H1 (cell line): ENCODE results near the gene NFIA. TPM values are rescaled to one million over a fixed set of nuclear protein-coding genes. Genes with fewer than 3 reads are reported as not detected.

Experiments
- CTCF ChIA-PET: fragments of 300-600 bp; sonication (Branson Sonifier 250); formaldehyde crosslinking; loops from one replicate; lab custom pipeline; 2021; ENCODE audit not compliant: partially characterized antibody; lab: Charles Lee
- POLR2A ChIA-PET: fragments of 300-600 bp; sonication (Branson Sonifier 250); formaldehyde crosslinking; loops from one replicate; lab custom pipeline; 2021; ENCODE audit warnings: inconsistent platforms; ENCODE audit not compliant: partially characterized antibody; lab: Charles Lee
- DNase-seq, 2 experiments: peaks; one replicate each; pipeline versions ENCODE4 v3.0.0 to v3.0.0-alpha.2; 2010 to 2022; ENCODE audit warnings: low spot score in 2 of 2, low read depth in 1 of 2, mixed read lengths in 1 of 2
- FAIRE-seq: peaks from 2 replicates; lab custom pipeline; 2011; peaks lifted over from hg19 to GRCh38; lab: Jason Lieb, UNC
- H2AFZ ChIP-seq: 2 replicates; pipeline ENCODE4 v1.8.1; 2012; ENCODE audit warnings: low read length, inconsistent platforms
- H2AK5ac ChIP-seq: 2 replicates; pipeline ENCODE4 v1.6.1; 2013; ENCODE audit warnings: low read depth, low read length
- H2BK120ac ChIP-seq: replicated peaks from 2 replicates; pipeline ENCODE3; 2013; ENCODE audit warnings: low read depth, low read length, inconsistent platforms
- H2BK12ac ChIP-seq: 2 replicates; pipeline ENCODE4 v1.6.1; 2013; ENCODE audit warnings: low read depth, low read length
- H2BK15ac ChIP-seq: 2 replicates; pipeline ENCODE4 v1.6.1; 2013; ENCODE audit warnings: low read length
- H2BK20ac ChIP-seq: 2 replicates; pipeline ENCODE4 v1.6.1; 2013; ENCODE audit warnings: low read length
- H2BK5ac ChIP-seq: 2 replicates; pipeline ENCODE4 v1.6.1; 2013; ENCODE audit warnings: low read depth, low read length
- H3K14ac ChIP-seq: 2 replicates; pipeline ENCODE4 v1.6.1; 2013; ENCODE audit warnings: inconsistent platforms; ENCODE audit not compliant: insufficient read length
- H3K18ac ChIP-seq: 2 replicates; pipeline ENCODE4 v1.6.1; 2013; ENCODE audit warnings: low read length; ENCODE audit errors: extremely low read depth
- H3K23ac ChIP-seq: 2 replicates; pipeline ENCODE4 v1.6.1; 2013; ENCODE audit warnings: inconsistent platforms; ENCODE audit not compliant: insufficient read length
- H3K23me2 ChIP-seq: 2 replicates; pipeline ENCODE4 v1.6.1; 2013; ENCODE audit warnings: low read depth, low read length
- H3K27ac ChIP-seq: 2 replicates; pipeline ENCODE4 v1.6.1; 2011; ENCODE audit warnings: low read depth, low read length, inconsistent platforms
- H3K27me3 ChIP-seq, 4 experiments: replicated peaks in 1 of 4; 1 replicate in 1 of 4; 2 replicates in 3 of 4; pipeline versions ENCODE4 v1.6.1 to v1.8.1; 2011 to 2013; ENCODE audit warnings: low read length in 3 of 4, mild to moderate bottlenecking in 3 of 4, inconsistent platforms in 2 of 4, mixed read lengths in 2 of 4, moderate library complexity in 1 of 4; ENCODE audit not compliant: control insufficient read depth in 3 of 4, insufficient read depth in 3 of 4; ENCODE audit errors: extremely low read depth in 1 of 4
- H3K36me3 ChIP-seq, 4 experiments: 2 replicates each; pipeline versions ENCODE4 v1.6.1 to v1.8.1; 2011 to 2013; ENCODE audit warnings: mild to moderate bottlenecking in 4 of 4, low read length in 3 of 4, moderate library complexity in 2 of 4, control low read depth in 1 of 4, inconsistent platforms in 1 of 4; ENCODE audit not compliant: insufficient read depth in 4 of 4, control insufficient read depth in 2 of 4
- H3K4ac ChIP-seq: replicated peaks from 2 replicates; pipeline ENCODE3; 2013; ENCODE audit warnings: low read length, low read depth, mixed read lengths, inconsistent platforms; ENCODE audit not compliant: insufficient read length
- H3K4me1 ChIP-seq, 4 experiments: replicated peaks in 1 of 4; 1 replicate in 1 of 4; 2 replicates in 3 of 4; pipeline versions ENCODE4 v1.6.1 to v1.8.1; 2011 to 2013; ENCODE audit warnings: low read length in 3 of 4, inconsistent platforms in 2 of 4, mixed read lengths in 1 of 4; ENCODE audit not compliant: insufficient read depth in 4 of 4, control insufficient read depth in 3 of 4
- H3K4me2 ChIP-seq, 2 experiments: 2 replicates each; pipeline versions ENCODE4 v1.6.1 to v1.8.1; 2011 to 2013; ENCODE audit warnings: low read depth in 2 of 2, low read length in 2 of 2, control low read depth in 1 of 2, inconsistent platforms in 1 of 2, mild to moderate bottlenecking in 1 of 2; ENCODE audit not compliant: insufficient read depth in 1 of 2
- H3K4me3 ChIP-seq, 4 experiments: fragments of 200-600, 300-600 bp in 1 of 4; sonication (generic), shearing (Covaris generic), sonication (Bioruptor Twin) in 1 of 4; 2 replicates each; pipeline versions ENCODE4 v1.5.1 to v1.8.1; 2011 to 2016; ENCODE audit warnings: low read length in 4 of 4, low read depth in 3 of 4, control low read depth in 2 of 4, inconsistent platforms in 2 of 4, mild to moderate bottlenecking in 2 of 4, mixed read lengths in 1 of 4, moderate library complexity in 1 of 4; ENCODE audit not compliant: insufficient read depth in 2 of 4; ENCODE audit errors: extremely low read depth in 1 of 4
- H3K56ac ChIP-seq: replicated peaks from 2 replicates; pipeline ENCODE3; 2013; ENCODE audit warnings: low read depth, mild to moderate bottlenecking, mixed read lengths, low read length, inconsistent platforms; ENCODE audit not compliant: insufficient read length
- H3K79me1 ChIP-seq: 2 replicates; pipeline ENCODE4 v1.6.1; 2013; ENCODE audit warnings: low read depth, low read length, control low read depth
- H3K79me2 ChIP-seq, 2 experiments: 2 replicates each; pipeline versions ENCODE4 v1.6.1 to v1.8.1; 2012 to 2013; ENCODE audit warnings: low read length in 2 of 2, mild to moderate bottlenecking in 2 of 2, inconsistent platforms in 1 of 2; ENCODE audit not compliant: insufficient read depth in 2 of 2, control insufficient read depth in 1 of 2
- H3K9ac ChIP-seq, 4 experiments: replicated peaks in 1 of 4; 1 replicate in 1 of 4; 2 replicates in 3 of 4; pipeline versions ENCODE4 v1.6.1 to v1.8.1; 2011 to 2013; ENCODE audit warnings: low read depth in 3 of 4, low read length in 3 of 4, control low read depth in 2 of 4, mild to moderate bottlenecking in 2 of 4, moderate library complexity in 2 of 4, inconsistent platforms in 1 of 4; ENCODE audit errors: extremely low read depth in 1 of 4
- H3K9me3 ChIP-seq, 2 experiments: 2 replicates each; pipeline versions ENCODE4 v1.6.1 to v1.8.1; 2012 to 2013; ENCODE audit warnings: mild to moderate bottlenecking in 2 of 2, moderate library complexity in 2 of 2, control low read depth in 1 of 2, inconsistent platforms in 1 of 2, low read depth in 1 of 2, low read length in 1 of 2, mixed read lengths in 1 of 2; ENCODE audit not compliant: insufficient read depth in 2 of 2
- H4K20me1 ChIP-seq, 2 experiments: replicated peaks in 1 of 2; 2 replicates each; pipeline versions ENCODE3 to v1.8.1; 2011 to 2013; ENCODE audit warnings: inconsistent platforms in 2 of 2, low read length in 2 of 2, mild to moderate bottlenecking in 1 of 2; ENCODE audit not compliant: insufficient read depth in 2 of 2, control insufficient read depth in 1 of 2
- H4K5ac ChIP-seq: 2 replicates; pipeline ENCODE4 v1.6.1; 2013; ENCODE audit warnings: low read length, low read depth, mixed read lengths, inconsistent platforms; ENCODE audit not compliant: insufficient read length
- H4K8ac ChIP-seq: 2 replicates; pipeline ENCODE4 v1.8.0; 2013; ENCODE audit warnings: mild to moderate bottlenecking, moderate library complexity, low read length, inconsistent platforms; ENCODE audit not compliant: insufficient read depth; ENCODE audit errors: extremely low read depth
- H4K91ac ChIP-seq: replicated peaks from 2 replicates; pipeline ENCODE3; 2013; ENCODE audit warnings: low read length, mixed read lengths, inconsistent platforms; ENCODE audit not compliant: insufficient read length
- BACH1 ChIP-seq: IDR thresholded peaks from 2 replicates; pipeline ENCODE4 v1.6.1; 2012; ENCODE audit warnings: low read length, improper control_type of control experiment
- EGR1 ChIP-seq: IDR thresholded peaks from 2 replicates; pipeline ENCODE4 v1.6.1; 2011; ENCODE audit warnings: low read depth, low read length, borderline replicate concordance
- JUN ChIP-seq: IDR thresholded peaks from 2 replicates; pipeline ENCODE4 v1.6.1; 2011; ENCODE audit warnings: low read depth, mild to moderate bottlenecking, improper control_type of control experiment, low read length
- KDM1A ChIP-seq: fragments of 200-600, 300-600 bp; sonication (generic); IDR thresholded peaks from 2 replicates; pipeline ENCODE4 v1.7.1; 2016; ENCODE audit warnings: mild to moderate bottlenecking, low read length, borderline replicate concordance
- KDM5A ChIP-seq: fragments of 200-600 bp; IDR thresholded peaks from 2 replicates; pipeline ENCODE4 v1.7.1; 2012; ENCODE audit warnings: mild to moderate bottlenecking, low read length, inconsistent platforms, mixed read lengths
- NRF1 ChIP-seq: IDR thresholded peaks from 2 replicates; pipeline ENCODE4 v1.6.1; 2011; ENCODE audit warnings: mild to moderate bottlenecking, low read depth, low read length, improper control_type of control experiment
- RXRA ChIP-seq: IDR thresholded peaks from 2 replicates; pipeline ENCODE4 v1.6.1; 2011; ENCODE audit warnings: low read depth, mild to moderate bottlenecking, low read length, moderate library complexity; ENCODE audit not compliant: insufficient read depth
- SIN3A ChIP-seq, 2 experiments: IDR thresholded peaks in 1 of 2; conservative IDR thresholded peaks in 1 of 2; 2 replicates each; pipeline ENCODE4 v1.6.1; 2011 to 2012; ENCODE audit warnings: low read length in 2 of 2, improper control_type of control experiment in 1 of 2, low read depth in 1 of 2, mild to moderate bottlenecking in 1 of 2
- SP4 ChIP-seq: IDR thresholded peaks from 2 replicates; pipeline ENCODE4 v1.6.1; 2012; ENCODE audit warnings: low read length, inconsistent platforms
- TAF1 ChIP-seq: IDR thresholded peaks from 2 replicates; pipeline ENCODE4 v1.6.1; 2011; ENCODE audit warnings: mild to moderate bottlenecking, low read depth, low read length
- TAF7 ChIP-seq: optimal IDR thresholded peaks from 2 replicates; pipeline ENCODE3; 2011; ENCODE audit warnings: low read depth, mild to moderate bottlenecking, inconsistent platforms, low read length, moderate library complexity, borderline replicate concordance
- TBP ChIP-seq: IDR thresholded peaks from 2 replicates; pipeline ENCODE4 v1.6.1; 2011; ENCODE audit warnings: low read depth, low read length, improper control_type of control experiment
- WGBS, 2 experiments: shearing (Covaris generic) in 1 of 2; methylation state at CpG; one replicate each; pipeline versions ENCODE4 v1.1.6 to v1.1.7; 2013 to 2015; ENCODE audit warnings: low lambda C conversion rate in 2 of 2, mixed read lengths in 2 of 2, inconsistent platforms in 1 of 2, low coverage in 1 of 2, missing lambda C conversion rate in 1 of 2; ENCODE audit not compliant: insufficient replicate concordance in 2 of 2, insufficient coverage in 1 of 2, insufficient read length in 1 of 2; ENCODE audit errors: extremely low coverage in 1 of 2, missing lambda C conversion rate in 1 of 2; 5-methylcytosine and 5-hydroxymethylcytosine counted together
- polyA plus RNA-seq, 7 experiments: library from polyadenylated mRNA; depleted of rRNA in 3 of 7; stranded (reverse) in 5 of 7; unstranded in 2 of 7; fragments of >200 nt in 5 of 7; fragments of 200-250 nt in 2 of 7; gene quantifications; 1 replicate in 5 of 7; 2 replicates in 1 of 7; 4 replicates in 1 of 7; pipeline versions ENCODE4 v1.2.1 to v1.2.3, GENCODE V29; 2011 to 2013; ENCODE audit warnings: missing spikeins in 2 of 7, mixed read lengths in 2 of 7
- total RNA-seq: library from RNA; stranded (reverse); fragmentation: NEBNext Ultra II Directional; extraction: Animal tissue kit (Norgen Biotek cat#: 25700); gene quantifications from 2 replicates; pipeline ENCODE4 v1.2.1, GENCODE V29; 2021

Gene NFIA
- total and polyA plus RNA-seq, 2 of the 8 experiments (the other 6 are each of a cell fraction or from before 2014, with no cell fraction given) = 1.8 to 2.3 TPM

DNA sequence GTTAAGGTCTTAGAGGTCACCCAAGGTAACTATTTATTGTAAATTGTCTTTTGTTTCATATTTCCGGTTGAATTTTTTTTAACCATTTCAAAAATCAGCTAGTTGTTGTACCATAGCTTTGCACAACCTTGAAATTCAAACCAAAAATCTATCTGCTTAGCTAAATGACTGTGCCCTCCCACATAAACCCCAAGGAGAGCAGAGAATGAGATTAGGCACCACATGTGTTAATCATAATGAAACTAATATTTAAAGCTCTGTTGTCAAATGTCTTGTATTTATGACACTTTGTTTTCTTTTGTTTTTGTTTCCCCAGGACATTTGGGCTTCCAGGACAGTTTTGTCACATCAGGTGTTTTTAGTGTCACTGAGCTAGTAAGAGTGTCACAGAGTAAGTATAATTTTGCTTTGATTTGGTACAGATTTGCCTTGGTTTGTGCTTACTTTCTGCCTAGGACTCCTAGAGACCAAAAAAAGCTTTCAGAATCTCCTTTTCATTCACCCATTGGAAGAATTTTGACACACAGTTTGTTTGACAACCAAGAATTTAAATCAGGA, 249.9 kb downstream of the NFIA start:
- H3K4me3 ChIP-seq = no peak overlapping the region
- FAIRE-seq (no peak), DNase-seq (no peak)
- H3K14ac ChIP-seq = no peak overlapping the region
- H2AFZ ChIP-seq = no peak overlapping the region
- no peak overlapping the region for H2BK5ac ChIP-seq
- H4K8ac ChIP-seq = no peak overlapping the region
- H3K56ac ChIP-seq = no peak overlapping the region
- H3K4me2 ChIP-seq = no peak overlapping the region
- H2BK12ac ChIP-seq = no peak overlapping the region
- ChIA-PET CTCF (no interaction called here), POLR2A (no interaction called here)
- no peak overlapping the region for H3K9ac ChIP-seq
- no peak overlapping the region for H2BK15ac ChIP-seq
- H4K20me1 ChIP-seq = no peaks in the 10 kb centered on the region
- H2AK5ac ChIP-seq = no peak overlapping the region
- peaks cover 0 to 10% (median 2%) of the 10 kb centered on the region in 4 experiments; a peak in 3 of 7 replicates for H3K4me1 ChIP-seq
- H3K27me3 ChIP-seq = no peaks in the 10 kb centered on the region
- no peak overlapping the region for H3K23ac ChIP-seq
- H4K91ac ChIP-seq = no peak overlapping the region
- TF ChIP-seq NRF1 (no peak), RXRA (no peak), TBP (no peak), TAF7 (no peak), SIN3A (conservative IDR thresholded peaks at IDR 0.05 in 1 of 2, IDR thresholded peaks at IDR 0.05 in 1 of 2; ENCODE audit: low read depth in 1 of 2, low read length in 2 of 2) (no peak), BACH1 (no peak), KDM1A (no peak), JUN (no peak), TAF1 (no peak), SP4 (no peak), KDM5A (no peak), EGR1 (no peak)
- H3K27ac ChIP-seq = no peak overlapping the region
- no peak overlapping the region for H4K5ac ChIP-seq
- no peaks in the 10 kb centered on the region for H3K9me3 ChIP-seq
- H2BK120ac ChIP-seq = no peak overlapping the region
- WGBS, 2 experiments = 73% methylated on average over 1 of the region's 1 CpG; no CpG with 5 or more reads in 1 of the 2 experiments
- H3K79me1 ChIP-seq = no peaks in the 10 kb centered on the region
- H2BK20ac ChIP-seq = no peak overlapping the region
- H3K4ac ChIP-seq = no peak overlapping the region
- H3K79me2 ChIP-seq = no peaks in the 10 kb centered on the region
- no peak overlapping the region for H3K18ac ChIP-seq
- no peaks in the 10 kb centered on the region for H3K23me2 ChIP-seq
- H3K36me3 ChIP-seq = no peaks in the 10 kb centered on the region
